ENCODE measurements around the gene RIPOR2. TPM values are rescaled to one million over a fixed set of nuclear protein-coding genes. Genes with fewer than 3 reads are reported as not detected.
A peak's percentile ranks its signal among the peaks of the same experiment; 100 is the strongest.

RIPOR2 gene
- total and polyA plus RNA-seq, 11 donors: 0.76 to 14.2 (median 4.2) TPM

DNA sequence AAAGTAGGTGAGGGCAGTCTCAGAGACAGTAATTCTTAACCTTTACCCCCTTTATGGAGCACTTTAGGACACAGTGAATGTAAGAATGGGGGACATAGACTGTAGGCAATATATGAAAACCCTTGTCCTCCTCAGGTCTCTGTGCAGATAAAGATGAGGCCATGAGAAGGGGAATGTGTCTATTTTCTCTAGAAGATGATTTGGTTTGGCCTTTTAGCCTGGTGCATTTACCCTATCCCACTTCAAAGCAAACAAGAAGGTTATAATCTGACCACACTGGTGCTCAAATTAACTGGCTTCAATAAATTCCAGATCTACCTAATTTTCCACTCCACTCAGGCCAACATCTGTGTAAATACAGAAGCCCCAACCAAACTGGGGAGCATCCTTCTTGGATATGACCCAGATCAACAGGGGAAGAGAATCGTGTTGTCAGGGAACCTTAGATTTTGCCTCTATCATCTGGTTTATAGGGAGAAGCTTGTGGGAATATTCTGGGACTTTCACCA lies 42.4 kb downstream of the RIPOR2 start:
- no peak overlapping the region for H3K4me3 ChIP-seq
- H3K36me3 ChIP-seq: no peaks in the 10 kb centered on the region
- ATAC-seq (no peak), DNase-seq (no peak)
- no peak overlapping the region for H3K27ac ChIP-seq
- no peak for TF ChIP-seq POLR2A (IDR thresholded peaks at IDR 0.05)
- TF ChIP-seq, protein P1, sequence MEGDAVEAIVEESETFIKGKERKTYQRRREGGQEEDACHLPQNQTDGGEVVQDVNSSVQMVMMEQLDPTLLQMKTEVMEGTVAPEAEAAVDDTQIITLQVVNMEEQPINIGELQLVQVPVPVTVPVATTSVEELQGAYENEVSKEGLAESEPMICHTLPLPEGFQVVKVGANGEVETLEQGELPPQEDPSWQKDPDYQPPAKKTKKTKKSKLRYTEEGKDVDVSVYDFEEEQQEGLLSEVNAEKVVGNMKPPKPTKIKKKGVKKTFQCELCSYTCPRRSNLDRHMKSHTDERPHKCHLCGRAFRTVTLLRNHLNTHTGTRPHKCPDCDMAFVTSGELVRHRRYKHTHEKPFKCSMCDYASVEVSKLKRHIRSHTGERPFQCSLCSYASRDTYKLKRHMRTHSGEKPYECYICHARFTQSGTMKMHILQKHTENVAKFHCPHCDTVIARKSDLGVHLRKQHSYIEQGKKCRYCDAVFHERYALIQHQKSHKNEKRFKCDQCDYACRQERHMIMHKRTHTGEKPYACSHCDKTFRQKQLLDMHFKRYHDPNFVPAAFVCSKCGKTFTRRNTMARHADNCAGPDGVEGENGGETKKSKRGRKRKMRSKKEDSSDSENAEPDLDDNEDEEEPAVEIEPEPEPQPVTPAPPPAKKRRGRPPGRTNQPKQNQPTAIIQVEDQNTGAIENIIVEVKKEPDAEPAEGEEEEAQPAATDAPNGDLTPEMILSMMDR (IDR thresholded peaks at IDR 0.05): no peak
- H3K4me1 ChIP-seq: peaks cover 0 to 29% (median 0%) of the 10 kb centered on the region in 12 donors
- WGBS, 4 donors: 79 to 93% (median 91%) methylated on average over 1 of the region's 1 CpG
- intact Hi-C loops (cut with DNase I): no loop called here
- no peaks in the 10 kb centered on the region for H3K9me3 ChIP-seq
- H3K27me3 ChIP-seq: no peaks in the 10 kb centered on the region

DNA sequence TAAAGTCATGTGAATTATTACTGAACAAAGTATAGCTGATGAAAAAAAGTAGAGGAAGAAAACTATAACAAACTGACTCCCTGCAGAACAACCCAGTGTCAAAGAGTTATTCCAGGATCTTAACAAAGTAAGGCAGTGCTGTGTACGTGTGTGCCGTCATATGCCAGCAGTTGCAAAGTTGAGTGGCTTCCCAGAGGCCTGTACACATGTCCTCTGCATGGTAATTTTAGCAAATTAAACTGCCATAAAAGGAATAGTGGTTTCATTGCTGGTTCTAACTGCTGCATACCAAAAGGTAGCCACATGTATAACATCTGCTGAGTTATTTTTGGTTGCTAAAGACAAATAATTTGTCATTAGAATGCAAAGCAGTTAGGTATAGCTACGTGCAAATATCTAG lies 44.8 kb downstream of the RIPOR2 start:
- no peak for DNase-seq
- 66 to 74% (median 69%) methylated on average over 3 of the region's 3 CpGs for WGBS, 4 donors

DNA sequence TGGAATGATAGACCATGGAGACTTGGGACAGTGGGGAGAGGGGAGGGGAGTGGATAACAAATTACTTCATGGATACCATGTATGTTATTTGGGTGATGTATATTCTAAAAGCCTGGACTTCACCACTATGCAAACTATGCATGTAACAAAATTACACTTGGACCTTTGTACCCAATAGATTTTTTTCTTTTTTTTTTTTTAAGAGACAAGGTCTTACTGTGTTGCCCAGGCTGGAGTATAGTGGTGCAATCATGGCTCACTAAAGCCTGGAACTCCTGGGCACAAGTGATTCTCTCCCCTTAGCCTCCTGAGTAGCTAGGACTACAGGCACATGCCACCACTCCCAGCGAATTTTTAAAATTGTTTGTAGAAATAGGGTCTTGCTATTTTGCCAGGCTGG lies 45.3 kb downstream of the RIPOR2 start:
- no peak overlapping the region for H3K4me3 ChIP-seq
- TF ChIP-seq POLR2A (IDR thresholded peaks at IDR 0.05): no peak
- TF ChIP-seq, protein P1 (IDR thresholded peaks at IDR 0.05): no peak
- no peaks in the 10 kb centered on the region for H3K9me3 ChIP-seq
- peaks cover 0 to 32% (median 0%) of the 10 kb centered on the region in 12 donors for H3K4me1 ChIP-seq
- WGBS, 4 donors: 63 to 94% (median 93%) methylated on average over 1 of the region's 1 CpG
- intact Hi-C loops (cut with DNase I): no loop called here
- DNase-seq (no peak), ATAC-seq (no peak)
- no peaks in the 10 kb centered on the region for H3K27me3 ChIP-seq
- no peaks in the 10 kb centered on the region for H3K36me3 ChIP-seq
- no peak overlapping the region for H3K27ac ChIP-seq

More for the DNA sequence above, 44.8 kb downstream of the RIPOR2 start:
- intact Hi-C loops (cut with DNase I): no loop called here
- Histone ChIP-seq H3K4me1 (peaks cover 0 to 32% (median 0%) of the 10 kb centered on the region in 12 donors), H3K27me3 (no peaks in the 10 kb centered on the region), H3K9me3 (no peaks in the 10 kb centered on the region), H3K36me3 (no peaks in the 10 kb centered on the region), H3K27ac (no peak overlapping the region), H3K4me3 (no peak overlapping the region)
- ATAC-seq: peak; percentile 61 to 91 (median 80)
- TF ChIP-seq, protein P1 (IDR thresholded peaks at IDR 0.05): no peak
- no peak for TF ChIP-seq POLR2A (IDR thresholded peaks at IDR 0.05)

DNA sequence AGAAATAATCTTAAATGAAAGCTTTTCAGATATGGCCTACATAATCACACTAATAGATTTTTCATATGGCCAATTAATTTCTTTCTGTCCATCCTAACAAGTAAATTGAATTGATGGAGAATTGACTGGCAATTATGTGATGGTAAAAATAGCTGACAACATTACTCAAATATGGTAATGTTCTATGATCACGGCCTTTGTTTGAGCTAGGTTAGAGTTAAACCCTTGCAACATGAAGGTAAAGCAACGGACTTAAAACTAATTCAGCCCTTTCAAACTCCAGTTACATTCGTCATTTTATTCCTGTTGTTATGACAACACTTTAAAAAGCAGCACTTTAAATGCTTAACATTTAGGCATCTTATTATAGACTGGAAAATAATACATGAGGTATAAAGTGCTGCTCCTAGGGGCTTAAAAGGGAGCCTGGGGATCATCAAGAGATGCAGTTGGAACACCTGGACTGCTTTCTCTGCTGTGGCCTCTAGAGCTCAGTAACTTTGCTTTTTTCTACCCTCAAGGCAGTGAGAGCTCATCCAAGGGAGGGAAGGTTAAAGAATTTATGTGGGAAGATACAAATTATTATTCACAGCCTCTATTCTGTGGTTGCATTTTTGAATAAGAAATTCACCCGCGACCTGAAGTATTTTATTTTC lies 46.9 kb downstream of the RIPOR2 start:
- no peak overlapping the region for H3K4me3 ChIP-seq
- H3K27me3 ChIP-seq: no peaks in the 10 kb centered on the region
- intact Hi-C loops (cut with DNase I): no loop called here
- TF ChIP-seq, protein P1 (IDR thresholded peaks at IDR 0.05): no peak
- TF ChIP-seq POLR2A (IDR thresholded peaks at IDR 0.05): no peak
- no peaks in the 10 kb centered on the region for H3K9me3 ChIP-seq
- DNase-seq: no peak
- ATAC-seq: no peak
- no peaks in the 10 kb centered on the region for H3K36me3 ChIP-seq
- peaks cover 0 to 25% (median 0%) of the 10 kb centered on the region in 12 donors for H3K4me1 ChIP-seq
- H3K27ac ChIP-seq: no peak overlapping the region
- 93 to 95% (median 93%) methylated on average over 5 of the region's 5 CpGs for WGBS, 4 donors
